Gastroesophageal sphincter (tissue), 3 donors: ENCODE results near the gene DDX51.

ENCODE experiments used
- CTCF ChIP-seq, 4 experiments: fragments of 200-600 bp in 2 of 4; fragments of 450-650 bp in 2 of 4; sonication (generic) in 1 of 4; IDR thresholded peaks; one replicate each; pipeline ENCODE4 v1.5.1; 2017 to 2019; ENCODE audit warnings: antibody characterized with exemption in 4 of 4, mild to moderate bottlenecking in 2 of 4, moderate library complexity in 2 of 4
- EP300 ChIP-seq: sonication (generic); formaldehyde crosslinking; IDR thresholded peaks from one replicate; pipeline ENCODE4 v1.6.1; 2017; ENCODE audit warnings: antibody characterized with exemption, mild to moderate bottlenecking
- POLR2A ChIP-seq, 2 donors: fragments of 450-650 bp; IDR thresholded peaks; one replicate each; pipeline ENCODE4 v1.6.1; 2017; ENCODE audit warnings: antibody characterized with exemption in 2 of 2, mild to moderate bottlenecking in 2 of 2, moderate library complexity in 1 of 2

GRCh38 chr12:132156573-132157325 is 12.6 kb upstream of the DDX51 start:
- no peak for TF ChIP-seq CTCF (IDR thresholded peaks at IDR 0.05)
- no peak for TF ChIP-seq EP300
- no peak for TF ChIP-seq POLR2A (IDR thresholded peaks at IDR 0.05)
